ENCODE results near the gene ATAD3C. TPM values are rescaled to one million over a fixed set of nuclear protein-coding genes. Genes with fewer than 3 reads are reported as not detected.

Gene ATAD3C
- total and polyA plus RNA-seq, 10 donors: 0.25 to 3.9 (median 0.70) TPM; not detected in 2

GRCh38 chr1:1425753-1426495, 23.6 kb upstream of the ATAD3C start:
- TF ChIP-seq POLR2AphosphoS5 (IDR thresholded peaks at IDR 0.05) (no peak), POLR2A (IDR thresholded peaks at IDR 0.05) (no peak)
- H3K4me3 ChIP-seq: no peak overlapping the region
- no peaks in the 10 kb centered on the region for H3K36me3 ChIP-seq
- peak; percentile 65 for DNase-seq
- WGBS, 5 donors: 40 to 56% (median 53%) methylated on average over 12 to 33 of the region's 33 CpGs
- peaks cover under 1 to 36% (median 18%) of the 10 kb centered on the region in 6 donors for H3K4me1 ChIP-seq
- H3K27me3 ChIP-seq (replicated peaks in 1 of 7): peaks cover 0 to 94% (median 23%) of the 10 kb centered on the region in 7 donors
- intact Hi-C loops (cut with DNase I; ENCODE audit: low total_unique reads): no loop called here
- H3K27ac ChIP-seq: no peak overlapping the region
- H3K9me3 ChIP-seq: no peaks in the 10 kb centered on the region

GRCh38 chr1:1426496-1427105, 22.9 kb upstream of the ATAD3C start:
- Histone ChIP-seq H3K27me3 (replicated peaks in 1 of 7) (peaks cover 0 to 94% (median 16%) of the 10 kb centered on the region in 7 donors), H3K27ac (no peak overlapping the region), H3K4me1 (peaks cover 3 to 43% (median 20%) of the 10 kb centered on the region in 6 donors), H3K9me3 (no peaks in the 10 kb centered on the region), H3K36me3 (no peaks in the 10 kb centered on the region), H3K4me3 (no peak overlapping the region)
- 13 to 39% (median 28%) methylated on average over 12 to 19 of the region's 19 CpGs for WGBS, 5 donors
- TF ChIP-seq POLR2A (IDR thresholded peaks at IDR 0.05) (no peak), POLR2AphosphoS5 (IDR thresholded peaks at IDR 0.05) (no peak), CTCF (IDR thresholded peaks at IDR 0.05 in 8 of 11, conservative IDR thresholded peaks at IDR 0.05 in 3 of 11) (no peak)
- intact Hi-C loops (cut with DNase I; ENCODE audit: low total_unique reads): no loop called here
- peak; percentile 58 for DNase-seq

- Histone ChIP-seq H3K36me3 (no peaks in the 10 kb centered on the region), H3K4me1 (peaks cover 3 to 49% (median 25%) of the 10 kb centered on the region in 6 donors), H3K27ac (peak overlapping the region in 1 of 8 donors; percentile 41), H3K9me3 (no peaks in the 10 kb centered on the region), H3K4me3 (peak overlapping the region in 3 of 8 donors; percentile 15 to 58 (median 29)), H3K27me3 (replicated peaks in 1 of 7) (peaks cover 0 to 94% (median 16%) of the 10 kb centered on the region in 7 donors)
- peak; percentile 59 for DNase-seq
- no peak for TF ChIP-seq POLR2AphosphoS5 (IDR thresholded peaks at IDR 0.05)
- intact Hi-C loops (cut with DNase I; ENCODE audit: low total_unique reads): no loop called here
- WGBS, 5 donors: 9 to 39% (median 16%) methylated on average over 19 to 66 of the region's 66 CpGs
These were observed 22.2 kb upstream of the ATAD3C start for GRCh38 chr1:1427106-1427819.

GRCh38 chr1:1427820-1428148, 21.7 kb upstream of the ATAD3C start:
- intact Hi-C loops (cut with DNase I; ENCODE audit: low total_unique reads): no loop called here
- Histone ChIP-seq H3K36me3 (no peaks in the 10 kb centered on the region), H3K27ac (peak overlapping the region in 1 of 8 donors; percentile 41), H3K9me3 (no peaks in the 10 kb centered on the region), H3K4me1 (peaks cover 6 to 55% (median 30%) of the 10 kb centered on the region in 6 donors), H3K4me3 (peak overlapping the region in 3 of 8 donors; percentile 15 to 58 (median 29)), H3K27me3 (replicated peaks in 1 of 7) (peaks cover 0 to 94% (median 16%) of the 10 kb centered on the region in 7 donors)
- WGBS, 5 donors: 0 to 4% (median 0%) methylated on average over 6 to 18 of the region's 22 CpGs; no CpG with 5 or more reads in 1 of the 5 donors
- DNase-seq: no peak
- TF ChIP-seq POLR2AphosphoS5 (IDR thresholded peaks at IDR 0.05) (no peak), POLR2A (IDR thresholded peaks at IDR 0.05) (no peak), CTCF (IDR thresholded peaks at IDR 0.05 in 8 of 11, conservative IDR thresholded peaks at IDR 0.05 in 3 of 11) (no peak)

Data from spleen (tissue), 11 donors.